WTC11 (cell line): ENCODE data around the gene OSBPL5. TPM values are rescaled to one million over a fixed set of nuclear protein-coding genes. Genes with fewer than 3 reads are reported as not detected.

Experiments
- ATAC-seq: fragments of 200-7000 bp; cut with Tn5 transposase; 2 replicates; pipeline ENCODE4 v1.10.0; 2021; ENCODE audit warnings: mild to moderate bottlenecking, moderate library complexity
- CTCF ChIA-PET: fragments of 300-600 bp; sonication (Branson Sonifier 250); formaldehyde crosslinking; loops from one replicate; lab custom pipeline; 2021; ENCODE audit warnings: antibody characterized with exemption; lab: Charles Lee
- POLR2A ChIA-PET: fragments of 350-600 bp; sonication (Branson Sonifier 250); formaldehyde crosslinking; loops from one replicate; lab custom pipeline; 2021; ENCODE audit warnings: antibody characterized with exemption; lab: Charles Lee
- DNase-seq: peaks from one replicate; pipeline ENCODE4 v3.0.0; 2021; ENCODE audit warnings: low spot score
- H3K27ac Mint-ChIP-seq: 2 replicates; pipeline ENCODE4 v1.8.0; 2021; ENCODE audit warnings: mixed read lengths
- H3K27me3 Mint-ChIP-seq: 2 replicates; pipeline ENCODE4 v1.8.0; 2021; ENCODE audit warnings: low read depth, mild to moderate bottlenecking, moderate library complexity, mixed read lengths
- H3K36me3 Mint-ChIP-seq: 2 replicates; pipeline ENCODE4 v1.8.0; 2021; ENCODE audit warnings: mixed read lengths
- H3K4me1 Mint-ChIP-seq: 2 replicates; pipeline ENCODE4 v1.8.0; 2022; ENCODE audit warnings: mixed read lengths
- H3K4me3 Mint-ChIP-seq: 2 replicates; pipeline ENCODE4 v1.8.0; 2021; ENCODE audit warnings: mild to moderate bottlenecking, moderate library complexity, mixed read lengths
- H3K9me3 Mint-ChIP-seq: 2 replicates; pipeline ENCODE4 v1.8.0; 2021; ENCODE audit warnings: mixed read lengths
- CBFB ChIP-seq: sonication (generic); formaldehyde crosslinking; IDR thresholded peaks from 2 replicates; pipeline ENCODE4 v1.8.1; 2022; ENCODE audit warnings: mild to moderate bottlenecking, low read depth, missing genetic modification reagents
- CREM ChIP-seq: sonication (generic); formaldehyde crosslinking; IDR thresholded peaks from 2 replicates; pipeline ENCODE4 v1.8.1; 2022; ENCODE audit warnings: mild to moderate bottlenecking, missing genetic modification reagents, moderate library complexity
- FOXK1 ChIP-seq: sonication (generic); formaldehyde crosslinking; IDR thresholded peaks from 2 replicates; pipeline ENCODE4 v1.8.0; 2022; ENCODE audit warnings: mild to moderate bottlenecking, moderate library complexity, missing genetic modification reagents
- HMGA2 ChIP-seq: fragments of 250-450 bp; sonication (Bioruptor Pico); IDR thresholded peaks from 2 replicates; pipeline ENCODE4 v1.4.0; 2021; ENCODE audit warnings: mild to moderate bottlenecking, moderate library complexity
- MXD4 ChIP-seq: fragments of 250-450 bp; sonication (Bioruptor Pico); IDR thresholded peaks from 2 replicates; pipeline ENCODE4 v1.8.0; 2021; ENCODE audit warnings: mild to moderate bottlenecking, moderate library complexity, borderline replicate concordance
- NR1H2 ChIP-seq: sonication (generic); formaldehyde crosslinking; IDR thresholded peaks from 2 replicates; pipeline ENCODE4 v1.9.0; 2021; ENCODE audit warnings: mild to moderate bottlenecking, moderate library complexity, missing genetic modification reagents
- NR3C1 ChIP-seq: sonication (generic); formaldehyde crosslinking; conservative IDR thresholded peaks from 2 replicates; pipeline ENCODE4 v1.8.1; 2023; ENCODE audit warnings: low read depth, mild to moderate bottlenecking, missing genetic modification reagents
- SP1 ChIP-seq: sonication (generic); formaldehyde crosslinking; conservative IDR thresholded peaks from 2 replicates; pipeline ENCODE4 v1.8.1; 2022; ENCODE audit warnings: missing genetic modification reagents
- TCF7 ChIP-seq: sonication (generic); formaldehyde crosslinking; IDR thresholded peaks from 2 replicates; pipeline ENCODE4 v1.8.0; 2022; ENCODE audit warnings: mild to moderate bottlenecking, low read depth, missing genetic modification reagents, moderate library complexity
- ZBTB21 ChIP-seq: sonication (generic); formaldehyde crosslinking; IDR thresholded peaks from 2 replicates; pipeline ENCODE4 v1.8.1; 2023; ENCODE audit warnings: mild to moderate bottlenecking, missing genetic modification reagents, borderline replicate concordance
- ZNF396 ChIP-seq: fragments of 250-450 bp; sonication (Bioruptor Pico); IDR thresholded peaks from 2 replicates; pipeline ENCODE4 v1.8.0; 2021; ENCODE audit warnings: mild to moderate bottlenecking, moderate library complexity, borderline replicate concordance
- total RNA-seq: library from RNA; stranded (reverse); gene quantifications from 3 replicates; pipeline ENCODE4 v1.2.3, GENCODE V29; 2021
- TF ChIP-seq, protein P1 (sequence below): sonication (generic); formaldehyde crosslinking; IDR thresholded peaks from 2 replicates; pipeline ENCODE4 v1.8.1; 2023; ENCODE audit warnings: mild to moderate bottlenecking, missing genetic modification reagents
- TF ChIP-seq, protein P2 (sequence below): fragments of 250-450 bp; sonication (Bioruptor Pico); conservative IDR thresholded peaks from 2 replicates; pipeline ENCODE4 v1.9.0; 2021; ENCODE audit warnings: mild to moderate bottlenecking
- TF ChIP-seq, protein P3 (sequence below): sonication (generic); formaldehyde crosslinking; IDR thresholded peaks from 2 replicates; pipeline ENCODE4 v1.8.0; 2022; ENCODE audit warnings: mild to moderate bottlenecking, missing genetic modification reagents
- TF ChIP-seq, protein P4 (sequence below): sonication (generic); formaldehyde crosslinking; IDR thresholded peaks from 2 replicates; pipeline ENCODE4 v1.8.0; 2023; ENCODE audit warnings: mild to moderate bottlenecking, missing genetic modification reagents
- TF ChIP-seq, protein P5 (sequence below): sonication (generic); formaldehyde crosslinking; IDR thresholded peaks from 2 replicates; pipeline ENCODE4 v1.8.0; 2022; ENCODE audit warnings: mild to moderate bottlenecking, missing genetic modification reagents
- TF ChIP-seq, protein P6 (sequence below): fragments of 250-450 bp; sonication (Bioruptor Pico); IDR thresholded peaks from 2 replicates; pipeline ENCODE4 v1.8.0; 2021; ENCODE audit warnings: mild to moderate bottlenecking
- TF ChIP-seq, protein P7 (sequence below): sonication (generic); formaldehyde crosslinking; IDR thresholded peaks from 2 replicates; pipeline ENCODE4 v1.8.1; 2022; ENCODE audit warnings: low read depth, missing genetic modification reagents, borderline replicate concordance

The OSBPL5 gene
- total RNA-seq, 1 experiment from 2014 or later, result 17.7 TPM

DNA sequence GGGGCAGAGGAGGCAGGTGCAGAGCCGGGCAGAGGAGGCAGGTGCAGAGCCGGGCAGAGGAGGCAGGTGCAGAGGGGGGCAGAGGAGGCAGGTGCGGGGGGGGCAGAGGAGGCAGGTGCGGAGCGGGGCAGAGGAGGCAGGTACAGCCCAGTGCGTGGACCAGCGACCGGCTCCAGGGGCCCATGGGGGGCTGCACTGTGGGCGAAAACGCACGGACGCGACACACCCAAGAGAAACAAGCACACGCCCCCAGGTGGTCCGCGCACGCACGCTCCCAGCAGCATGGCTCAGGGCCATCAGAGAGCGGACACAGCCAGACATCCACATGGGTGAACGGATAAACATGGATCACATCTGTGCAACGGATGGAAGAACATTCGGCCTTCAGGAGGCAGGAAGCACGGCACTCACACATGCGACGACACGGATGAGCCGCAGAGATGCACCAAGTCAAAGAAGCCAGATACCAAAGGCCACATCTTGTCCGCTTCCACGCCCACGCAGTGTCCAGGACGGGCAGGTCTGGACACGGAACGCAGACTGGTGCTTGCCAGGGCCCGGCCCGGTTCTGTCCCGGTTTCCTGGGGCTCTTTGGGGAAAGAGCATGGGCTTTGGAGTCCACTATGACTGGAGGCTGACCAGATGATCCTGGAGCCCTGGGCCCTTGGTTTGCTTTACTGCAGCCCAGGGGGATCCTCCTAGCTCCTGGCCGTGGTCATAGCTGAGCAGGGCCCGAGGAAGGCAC lies 21.8 kb downstream of the OSBPL5 start (continued):
- TF ChIP-seq, protein P1, sequence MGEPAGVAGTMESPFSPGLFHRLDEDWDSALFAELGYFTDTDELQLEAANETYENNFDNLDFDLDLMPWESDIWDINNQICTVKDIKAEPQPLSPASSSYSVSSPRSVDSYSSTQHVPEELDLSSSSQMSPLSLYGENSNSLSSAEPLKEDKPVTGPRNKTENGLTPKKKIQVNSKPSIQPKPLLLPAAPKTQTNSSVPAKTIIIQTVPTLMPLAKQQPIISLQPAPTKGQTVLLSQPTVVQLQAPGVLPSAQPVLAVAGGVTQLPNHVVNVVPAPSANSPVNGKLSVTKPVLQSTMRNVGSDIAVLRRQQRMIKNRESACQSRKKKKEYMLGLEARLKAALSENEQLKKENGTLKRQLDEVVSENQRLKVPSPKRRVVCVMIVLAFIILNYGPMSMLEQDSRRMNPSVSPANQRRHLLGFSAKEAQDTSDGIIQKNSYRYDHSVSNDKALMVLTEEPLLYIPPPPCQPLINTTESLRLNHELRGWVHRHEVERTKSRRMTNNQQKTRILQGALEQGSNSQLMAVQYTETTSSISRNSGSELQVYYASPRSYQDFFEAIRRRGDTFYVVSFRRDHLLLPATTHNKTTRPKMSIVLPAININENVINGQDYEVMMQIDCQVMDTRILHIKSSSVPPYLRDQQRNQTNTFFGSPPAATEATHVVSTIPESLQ (CRISPR knock-in tag), result no peak
- no peak for TF ChIP-seq CBFB (CRISPR knock-in tag)
- TF ChIP-seq, protein P2, sequence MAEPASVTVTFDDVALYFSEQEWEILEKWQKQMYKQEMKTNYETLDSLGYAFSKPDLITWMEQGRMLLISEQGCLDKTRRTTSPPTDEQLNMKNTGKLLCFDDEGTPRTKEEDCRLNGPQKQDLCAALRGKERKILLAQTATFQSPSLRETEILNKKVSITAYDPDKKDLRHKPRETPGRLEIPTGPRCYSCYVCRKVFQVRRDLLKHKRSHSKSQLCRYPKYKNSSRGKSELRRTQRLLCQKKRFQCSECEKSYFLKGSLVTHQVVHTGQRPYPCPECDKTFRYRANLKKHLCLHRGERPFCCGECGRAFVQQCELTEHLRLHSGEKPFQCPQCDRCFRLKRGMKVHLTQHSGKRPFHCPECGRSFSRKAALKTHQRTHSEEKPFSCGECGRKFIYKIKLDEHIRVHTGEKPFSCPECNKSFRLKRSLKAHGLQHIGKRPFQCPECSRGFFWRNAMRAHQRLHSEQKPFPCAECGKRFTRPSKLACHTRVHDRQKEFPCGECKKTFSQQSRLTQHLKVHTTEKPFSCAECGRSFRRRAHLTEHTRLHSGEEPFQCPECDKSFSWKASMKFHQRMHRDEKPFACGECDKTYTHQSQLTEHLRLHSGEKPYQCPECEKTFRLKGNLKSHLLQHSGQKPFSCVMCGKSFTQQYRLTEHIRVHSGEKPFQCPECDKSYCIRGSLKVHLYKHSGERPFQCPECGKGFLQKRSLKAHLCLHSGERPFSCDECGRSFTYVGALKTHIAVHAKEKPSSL (CRISPR knock-in tag), result no peak
- no peak for TF ChIP-seq HMGA2 (CRISPR knock-in tag)
- TF ChIP-seq ZNF396 (CRISPR knock-in tag), result no peak
- TF ChIP-seq, protein P3, sequence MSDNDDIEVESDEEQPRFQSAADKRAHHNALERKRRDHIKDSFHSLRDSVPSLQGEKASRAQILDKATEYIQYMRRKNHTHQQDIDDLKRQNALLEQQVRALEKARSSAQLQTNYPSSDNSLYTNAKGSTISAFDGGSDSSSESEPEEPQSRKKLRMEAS (CRISPR knock-in tag), result no peak
- TF ChIP-seq MXD4 (CRISPR knock-in tag), result no peak
- TF ChIP-seq, all 79 proteins: peak for 0

DNA sequence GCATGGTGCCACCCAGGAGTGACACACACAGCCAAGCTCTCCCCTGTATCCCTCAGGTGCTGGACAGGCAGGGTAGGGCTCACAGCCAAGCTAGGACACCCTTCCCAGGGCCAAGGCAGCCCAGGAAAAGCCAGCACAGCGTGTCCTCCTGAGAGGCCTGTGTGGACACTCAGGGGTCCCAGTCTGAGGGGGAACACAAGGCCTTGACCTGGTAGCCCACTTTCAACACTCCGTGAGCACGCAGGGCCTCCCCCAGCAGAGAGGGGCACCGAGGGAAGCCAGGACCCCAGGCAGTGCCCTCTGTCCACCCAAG lies 24.9 kb downstream of the OSBPL5 start:
- CTCF ChIA-PET, result interaction anchor here (0.9 to 2.6 kb wide), 3 partner anchors 20 to 55 kb away, joined by 3 to 11 read pairs (median 3); no protein-coding TSS in a partner anchor
- DNase-seq (no peak), ATAC-seq (no peak)
- H3K27me3 Mint-ChIP-seq, result no peaks in the 10 kb centered on the region
- no peak overlapping the region for H3K27ac Mint-ChIP-seq
- H3K4me1 Mint-ChIP-seq, result no peaks in the 10 kb centered on the region
- no peak for TF ChIP-seq NR1H2 (CRISPR knock-in tag)
- TF ChIP-seq ZNF396 (CRISPR knock-in tag), result no peak
- no peak for TF ChIP-seq FOXK1
- TF ChIP-seq CREM (CRISPR knock-in tag), result no peak
- TF ChIP-seq SP1 (CRISPR knock-in tag), result no peak
- TF ChIP-seq, protein P4, sequence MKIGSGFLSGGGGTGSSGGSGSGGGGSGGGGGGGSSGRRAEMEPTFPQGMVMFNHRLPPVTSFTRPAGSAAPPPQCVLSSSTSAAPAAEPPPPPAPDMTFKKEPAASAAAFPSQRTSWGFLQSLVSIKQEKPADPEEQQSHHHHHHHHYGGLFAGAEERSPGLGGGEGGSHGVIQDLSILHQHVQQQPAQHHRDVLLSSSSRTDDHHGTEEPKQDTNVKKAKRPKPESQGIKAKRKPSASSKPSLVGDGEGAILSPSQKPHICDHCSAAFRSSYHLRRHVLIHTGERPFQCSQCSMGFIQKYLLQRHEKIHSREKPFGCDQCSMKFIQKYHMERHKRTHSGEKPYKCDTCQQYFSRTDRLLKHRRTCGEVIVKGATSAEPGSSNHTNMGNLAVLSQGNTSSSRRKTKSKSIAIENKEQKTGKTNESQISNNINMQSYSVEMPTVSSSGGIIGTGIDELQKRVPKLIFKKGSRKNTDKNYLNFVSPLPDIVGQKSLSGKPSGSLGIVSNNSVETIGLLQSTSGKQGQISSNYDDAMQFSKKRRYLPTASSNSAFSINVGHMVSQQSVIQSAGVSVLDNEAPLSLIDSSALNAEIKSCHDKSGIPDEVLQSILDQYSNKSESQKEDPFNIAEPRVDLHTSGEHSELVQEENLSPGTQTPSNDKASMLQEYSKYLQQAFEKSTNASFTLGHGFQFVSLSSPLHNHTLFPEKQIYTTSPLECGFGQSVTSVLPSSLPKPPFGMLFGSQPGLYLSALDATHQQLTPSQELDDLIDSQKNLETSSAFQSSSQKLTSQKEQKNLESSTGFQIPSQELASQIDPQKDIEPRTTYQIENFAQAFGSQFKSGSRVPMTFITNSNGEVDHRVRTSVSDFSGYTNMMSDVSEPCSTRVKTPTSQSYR, result no peak
- TF ChIP-seq, protein P5, sequence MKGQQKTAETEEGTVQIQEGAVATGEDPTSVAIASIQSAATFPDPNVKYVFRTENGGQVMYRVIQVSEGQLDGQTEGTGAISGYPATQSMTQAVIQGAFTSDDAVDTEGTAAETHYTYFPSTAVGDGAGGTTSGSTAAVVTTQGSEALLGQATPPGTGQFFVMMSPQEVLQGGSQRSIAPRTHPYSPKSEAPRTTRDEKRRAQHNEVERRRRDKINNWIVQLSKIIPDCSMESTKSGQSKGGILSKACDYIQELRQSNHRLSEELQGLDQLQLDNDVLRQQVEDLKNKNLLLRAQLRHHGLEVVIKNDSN (CRISPR knock-in tag), result no peak
- no peak for TF ChIP-seq TCF7 (CRISPR knock-in tag)
- TF ChIP-seq NR3C1, result no peak
- TF ChIP-seq, protein P6, sequence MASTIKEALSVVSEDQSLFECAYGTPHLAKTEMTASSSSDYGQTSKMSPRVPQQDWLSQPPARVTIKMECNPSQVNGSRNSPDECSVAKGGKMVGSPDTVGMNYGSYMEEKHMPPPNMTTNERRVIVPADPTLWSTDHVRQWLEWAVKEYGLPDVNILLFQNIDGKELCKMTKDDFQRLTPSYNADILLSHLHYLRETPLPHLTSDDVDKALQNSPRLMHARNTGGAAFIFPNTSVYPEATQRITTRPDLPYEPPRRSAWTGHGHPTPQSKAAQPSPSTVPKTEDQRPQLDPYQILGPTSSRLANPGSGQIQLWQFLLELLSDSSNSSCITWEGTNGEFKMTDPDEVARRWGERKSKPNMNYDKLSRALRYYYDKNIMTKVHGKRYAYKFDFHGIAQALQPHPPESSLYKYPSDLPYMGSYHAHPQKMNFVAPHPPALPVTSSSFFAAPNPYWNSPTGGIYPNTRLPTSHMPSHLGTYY (CRISPR knock-in tag), result no peak
- no peak for TF ChIP-seq ZBTB21 (CRISPR knock-in tag)
- TF ChIP-seq, protein P7, sequence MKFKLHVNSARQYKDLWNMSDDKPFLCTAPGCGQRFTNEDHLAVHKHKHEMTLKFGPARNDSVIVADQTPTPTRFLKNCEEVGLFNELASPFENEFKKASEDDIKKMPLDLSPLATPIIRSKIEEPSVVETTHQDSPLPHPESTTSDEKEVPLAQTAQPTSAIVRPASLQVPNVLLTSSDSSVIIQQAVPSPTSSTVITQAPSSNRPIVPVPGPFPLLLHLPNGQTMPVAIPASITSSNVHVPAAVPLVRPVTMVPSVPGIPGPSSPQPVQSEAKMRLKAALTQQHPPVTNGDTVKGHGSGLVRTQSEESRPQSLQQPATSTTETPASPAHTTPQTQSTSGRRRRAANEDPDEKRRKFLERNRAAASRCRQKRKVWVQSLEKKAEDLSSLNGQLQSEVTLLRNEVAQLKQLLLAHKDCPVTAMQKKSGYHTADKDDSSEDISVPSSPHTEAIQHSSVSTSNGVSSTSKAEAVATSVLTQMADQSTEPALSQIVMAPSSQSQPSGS (CRISPR knock-in tag), result no peak
- no peaks in the 10 kb centered on the region for H3K9me3 Mint-ChIP-seq
- POLR2A ChIA-PET, result no interaction called here
- no peak overlapping the region for H3K4me3 Mint-ChIP-seq
- no peaks in the 10 kb centered on the region for H3K36me3 Mint-ChIP-seq
